DOHH2 (cell line): ENCODE data around the gene OR13C3.

Source experiments
- H3F3A ChIP-seq: fragments of 200-600 bp; sonication (generic), shearing (Covaris generic); 2 replicates; pipeline ENCODE4 v1.6.0; 2016; ENCODE audit warnings: antibody characterized with exemption, mild to moderate bottlenecking; ENCODE audit not compliant: control insufficient read depth, insufficient read depth
- H3K27ac ChIP-seq: fragments of 200-600 bp; sonication (generic); 2 replicates; pipeline ENCODE4 v1.5.1; 2014; ENCODE audit warnings: low read depth, mild to moderate bottlenecking, low read length, moderate library complexity
- H3K27me3 ChIP-seq: fragments of 200-600 bp; sonication (generic); 2 replicates; pipeline ENCODE4 v1.6.1; 2014; ENCODE audit warnings: mild to moderate bottlenecking, low read length, mixed read lengths; ENCODE audit not compliant: control insufficient read depth
- H3K36me3 ChIP-seq: fragments of 200-600 bp; sonication (generic); 2 replicates; pipeline ENCODE4 v1.6.1; 2014; ENCODE audit warnings: mild to moderate bottlenecking, low read length, moderate library complexity, mixed read lengths; ENCODE audit not compliant: control insufficient read depth
- H3K4me1 ChIP-seq: fragments of 200-600 bp; sonication (generic); 2 replicates; pipeline ENCODE4 v1.6.1; 2014; ENCODE audit warnings: mild to moderate bottlenecking, low read length, mixed read lengths; ENCODE audit not compliant: control insufficient read depth
- H3K4me2 ChIP-seq: fragments of 200-600 bp; sonication (generic); 2 replicates; pipeline ENCODE4 v1.6.0; 2014; ENCODE audit warnings: mild to moderate bottlenecking, low read length, moderate library complexity
- H3K4me3 ChIP-seq: fragments of 200-600 bp; sonication (generic); 2 replicates; pipeline ENCODE4 v1.5.1; 2014; ENCODE audit warnings: mild to moderate bottlenecking, low read length, mixed read lengths
- H3K79me2 ChIP-seq: fragments of 200-600 bp; sonication (generic); 2 replicates; pipeline ENCODE4 v1.6.1; 2014; ENCODE audit warnings: mild to moderate bottlenecking, low read length, mixed read lengths; ENCODE audit not compliant: control insufficient read depth
- H3K9me2 ChIP-seq: fragments of 200-600 bp; sonication (generic); replicated peaks from 2 replicates; pipeline ENCODE4 v1.6.1; 2014; ENCODE audit warnings: mild to moderate bottlenecking, low read length, mixed read lengths; ENCODE audit not compliant: control insufficient read depth
- H3K9me3 ChIP-seq: fragments of 200-600 bp; sonication (generic); 2 replicates; pipeline ENCODE4 v1.6.1; 2014; ENCODE audit warnings: antibody characterized with exemption, low read length, mixed read lengths; ENCODE audit not compliant: control insufficient read depth, insufficient read depth
- H4K20me1 ChIP-seq: fragments of 200-600 bp; sonication (generic); 2 replicates; pipeline ENCODE4 v1.6.0; 2014; ENCODE audit warnings: low read depth, mild to moderate bottlenecking, antibody characterized with exemption, low read length, moderate library complexity; ENCODE audit not compliant: control insufficient read depth, insufficient read depth
- CTCF ChIP-seq: fragments of 200-600 bp; sonication (generic); IDR thresholded peaks from one replicate; pipeline ENCODE4 v1.5.1; 2014; ENCODE audit warnings: antibody characterized with exemption, mild to moderate bottlenecking, low read depth, low read length; ENCODE audit not compliant: poor library complexity, severe bottlenecking
- EZH2phosphoT487 ChIP-seq: fragments of 200-600 bp; sonication (generic); IDR thresholded peaks from 2 replicates; pipeline ENCODE4 v1.6.1; 2017; ENCODE audit warnings: borderline replicate concordance, mild to moderate bottlenecking, antibody characterized with exemption, low read length, moderate library complexity, mixed read lengths

Gene OR13C3

GRCh38 chr9:104572612-104573011 is 36.0 kb upstream of the OR13C3 start:
- Histone ChIP-seq H3K4me1 (no peaks in the 10 kb centered on the region), H3K9me3 (no peaks in the 10 kb centered on the region), H3K4me3 (no peak overlapping the region), H3K9me2 (no peaks in the 10 kb centered on the region), H3K79me2 (no peaks in the 10 kb centered on the region), H3K4me2 (no peak overlapping the region), H3K36me3 (no peaks in the 10 kb centered on the region), H3K27me3 (no peaks in the 10 kb centered on the region), H3K27ac (no peak overlapping the region), H4K20me1 (no peaks in the 10 kb centered on the region), H3F3A (no peaks in the 10 kb centered on the region)
- TF ChIP-seq EZH2phosphoT487 = no peak
- no peak for TF ChIP-seq CTCF

GRCh38 chr9:104568868-104569267 is 32.2 kb upstream of the OR13C3 start, which contains the start of gene OR13C8:
Gene OR13C8, plus strand, starts transcription at chr9:104569168. Its CDS starts 0 bp downstream, at chr9:104569168.
- Histone ChIP-seq H3K27me3 (no peaks in the 10 kb centered on the region), H3K9me2 (no peaks in the 10 kb centered on the region), H4K20me1 (no peaks in the 10 kb centered on the region), H3K4me3 (no peak within 1 kb of the TSS), H3K4me2 (no peak within 1 kb of the TSS), H3K4me1 (no peaks in the 10 kb centered on the region), H3K27ac (no peak within 1 kb of the TSS), H3F3A (no peaks in the 10 kb centered on the region), H3K9me3 (no peaks in the 10 kb centered on the region), H3K79me2 (no peaks in the 10 kb centered on the region), H3K36me3 (no peaks in the 10 kb centered on the region)
- TF ChIP-seq CTCF = no peak
- TF ChIP-seq EZH2phosphoT487 = no peak

GRCh38 chr9:104564358-104564757 is 27.7 kb upstream of the OR13C3 start:
- Histone ChIP-seq H3K9me3 (no peaks in the 10 kb centered on the region), H3K4me2 (no peak overlapping the region), H3K79me2 (no peaks in the 10 kb centered on the region), H3K4me3 (no peak overlapping the region), H3K9me2 (no peaks in the 10 kb centered on the region), H3K27ac (no peak overlapping the region), H3K36me3 (no peaks in the 10 kb centered on the region), H4K20me1 (no peaks in the 10 kb centered on the region), H3K4me1 (no peaks in the 10 kb centered on the region), H3K27me3 (no peaks in the 10 kb centered on the region), H3F3A (no peaks in the 10 kb centered on the region)
- TF ChIP-seq CTCF = no peak
- no peak for TF ChIP-seq EZH2phosphoT487
